Stimulated activated memory B cell treated with anti-CD40 and anti-IgM and Interleukin-4, amounts not matched to agents 10 μg/mL and 1 μg/mL and 100 μg/mL, for 72 hours (primary cell): Measurements from ENCODE around the gene KIZ.

Experiments
- ATAC-seq: fragments of 150-1000 bp; cut with Tn5 transposase; 2 replicates; pipeline ENCODE4 v1.10.0; 2021
- H3K27ac Mint-ChIP-seq: one replicate; pipeline ENCODE4 v1.8.0; 2022; ENCODE audit warnings: mild to moderate bottlenecking, mixed read lengths
- H3K27me3 Mint-ChIP-seq: one replicate; pipeline ENCODE4 v1.8.0; 2022; ENCODE audit warnings: mixed read lengths
- H3K36me3 Mint-ChIP-seq: one replicate; pipeline ENCODE4 v1.8.0; 2022; ENCODE audit warnings: mixed read lengths
- H3K4me1 Mint-ChIP-seq: one replicate; pipeline ENCODE4 v1.8.0; 2022; ENCODE audit warnings: mixed read lengths
- H3K4me3 Mint-ChIP-seq: one replicate; pipeline ENCODE4 v1.8.0; 2022; ENCODE audit warnings: mild to moderate bottlenecking, moderate library complexity, mixed read lengths
- H3K9me3 Mint-ChIP-seq: one replicate; pipeline ENCODE4 v1.8.0; 2022; ENCODE audit warnings: mixed read lengths

KIZ gene

DNA sequence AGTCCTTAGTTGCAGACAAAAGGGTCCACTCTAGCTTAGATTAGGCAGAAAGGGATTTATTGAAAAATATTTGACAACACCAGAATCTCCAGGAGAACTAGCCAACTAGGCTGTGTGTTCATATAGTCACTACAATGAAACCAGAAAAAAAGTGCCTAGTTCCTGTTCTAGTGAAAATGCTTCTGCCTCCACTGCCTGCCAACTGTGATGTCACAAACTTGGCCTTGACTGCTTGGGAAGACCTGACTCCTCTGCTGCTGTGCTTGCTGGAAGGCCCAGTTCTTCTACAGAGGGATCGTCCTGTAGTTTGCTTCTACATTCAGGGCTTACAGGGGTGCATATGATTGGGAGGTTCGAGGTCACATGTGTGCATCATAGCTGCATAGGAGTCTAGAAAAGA lies 136.9 kb downstream of the KIZ start:
- H3K27me3 Mint-ChIP-seq: peaks cover 25% of the 10 kb centered on the region
- ATAC-seq: no peak
- no peaks in the 10 kb centered on the region for H3K36me3 Mint-ChIP-seq
- H3K27ac Mint-ChIP-seq: no peak overlapping the region
- no peak overlapping the region for H3K4me3 Mint-ChIP-seq
- H3K4me1 Mint-ChIP-seq: no peaks in the 10 kb centered on the region
- H3K9me3 Mint-ChIP-seq: peaks cover 10% of the 10 kb centered on the region

GRCh38 chr20:21265261-21266190 lies 139.6 kb downstream of the KIZ start:
- Mint-ChIP-seq H3K4me3 (no peak overlapping the region), H3K27me3 (peaks cover 25% of the 10 kb centered on the region), H3K9me3 (peaks cover 7% of the 10 kb centered on the region), H3K36me3 (no peaks in the 10 kb centered on the region), H3K4me1 (no peaks in the 10 kb centered on the region), H3K27ac (no peak overlapping the region)
- no peak for ATAC-seq

DNA sequence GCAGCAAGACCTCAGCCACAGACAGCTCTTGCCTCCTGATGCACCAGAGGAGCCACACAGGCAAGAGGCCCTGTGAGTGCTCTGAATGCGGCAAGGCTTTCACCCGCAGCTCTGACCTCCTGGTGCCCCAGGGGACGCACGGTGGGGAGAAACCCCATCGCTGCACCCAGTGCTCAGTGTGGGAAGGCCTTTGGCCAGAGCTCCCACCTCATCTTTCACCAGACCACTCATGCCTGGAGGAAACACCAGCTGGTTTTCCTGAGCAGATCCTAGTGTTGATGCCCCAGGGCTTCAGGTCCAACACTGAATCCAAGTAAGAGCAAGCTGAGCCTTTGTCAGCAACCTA lies 140.3 kb downstream of the KIZ start:
- Mint-ChIP-seq H3K27me3 (peaks cover 25% of the 10 kb centered on the region), H3K4me3 (no peak overlapping the region), H3K27ac (no peak overlapping the region), H3K36me3 (no peaks in the 10 kb centered on the region), H3K4me1 (no peaks in the 10 kb centered on the region), H3K9me3 (peaks cover 4% of the 10 kb centered on the region)
- ATAC-seq: no peak

DNA sequence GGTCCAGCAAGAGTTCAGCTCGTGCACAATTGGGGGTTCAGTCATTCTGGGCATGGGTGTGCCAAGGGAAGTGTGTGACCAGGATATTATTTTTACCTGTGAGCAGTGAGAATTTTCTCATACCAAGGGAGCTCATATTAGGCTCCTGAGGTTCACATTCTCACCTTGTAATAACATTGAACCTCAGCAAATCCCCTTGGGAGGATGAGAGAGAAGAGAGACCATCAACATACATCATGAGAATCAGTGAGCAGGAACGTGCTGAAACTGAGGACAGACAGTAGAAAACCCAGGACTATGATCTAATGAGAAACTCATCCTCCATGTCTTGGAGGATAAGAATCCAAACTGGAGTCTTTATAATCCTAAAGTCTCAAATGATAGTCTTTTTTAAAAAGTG lies 143.9 kb downstream of the KIZ start:
- Mint-ChIP-seq H3K36me3 (peaks cover 5% of the 10 kb centered on the region), H3K4me1 (no peaks in the 10 kb centered on the region), H3K27ac (no peak overlapping the region), H3K27me3 (peaks cover 16% of the 10 kb centered on the region), H3K4me3 (no peak overlapping the region), H3K9me3 (peaks cover 4% of the 10 kb centered on the region)
- no peak for ATAC-seq

DNA sequence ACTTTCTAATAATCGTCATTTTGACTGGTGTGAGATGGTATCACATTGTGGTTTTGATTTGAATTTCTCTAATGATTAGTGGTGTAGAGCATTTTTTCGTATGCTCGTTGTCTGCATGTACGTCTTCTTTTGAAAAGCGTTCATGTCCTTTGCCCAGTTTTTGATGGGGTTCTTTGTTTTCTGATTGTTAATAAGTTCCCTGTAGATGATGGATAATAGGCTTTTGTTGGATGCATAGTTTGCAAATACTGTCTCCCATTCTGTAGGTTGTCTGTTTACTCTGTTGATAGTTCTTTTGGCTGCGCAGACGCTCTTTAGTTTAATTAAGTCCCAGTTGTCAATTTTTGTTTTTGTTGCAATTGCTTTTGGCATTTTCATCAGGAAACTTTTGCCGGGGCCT lies 144.9 kb downstream of the KIZ start:
- Mint-ChIP-seq H3K27me3 (peaks cover 17% of the 10 kb centered on the region), H3K9me3 (peaks cover 4% of the 10 kb centered on the region), H3K4me1 (no peaks in the 10 kb centered on the region), H3K36me3 (peaks cover 5% of the 10 kb centered on the region), H3K4me3 (no peak overlapping the region), H3K27ac (no peak overlapping the region)
- ATAC-seq: no peak

GRCh38 chr20:21272279-21272678 lies 146.4 kb downstream of the KIZ start:
- Mint-ChIP-seq H3K4me3 (no peak overlapping the region), H3K27me3 (peaks cover 11% of the 10 kb centered on the region), H3K9me3 (peaks cover 4% of the 10 kb centered on the region), H3K36me3 (peaks cover 5% of the 10 kb centered on the region), H3K27ac (no peak overlapping the region), H3K4me1 (no peaks in the 10 kb centered on the region)
- ATAC-seq: no peak

GRCh38 chr20:21272679-21273078 lies 146.8 kb downstream of the KIZ start:
- Mint-ChIP-seq H3K27me3 (peaks cover 11% of the 10 kb centered on the region), H3K9me3 (peaks cover 1% of the 10 kb centered on the region), H3K36me3 (peaks cover 5% of the 10 kb centered on the region), H3K4me3 (no peak overlapping the region), H3K27ac (no peak overlapping the region), H3K4me1 (no peaks in the 10 kb centered on the region)
- ATAC-seq: no peak

DNA sequence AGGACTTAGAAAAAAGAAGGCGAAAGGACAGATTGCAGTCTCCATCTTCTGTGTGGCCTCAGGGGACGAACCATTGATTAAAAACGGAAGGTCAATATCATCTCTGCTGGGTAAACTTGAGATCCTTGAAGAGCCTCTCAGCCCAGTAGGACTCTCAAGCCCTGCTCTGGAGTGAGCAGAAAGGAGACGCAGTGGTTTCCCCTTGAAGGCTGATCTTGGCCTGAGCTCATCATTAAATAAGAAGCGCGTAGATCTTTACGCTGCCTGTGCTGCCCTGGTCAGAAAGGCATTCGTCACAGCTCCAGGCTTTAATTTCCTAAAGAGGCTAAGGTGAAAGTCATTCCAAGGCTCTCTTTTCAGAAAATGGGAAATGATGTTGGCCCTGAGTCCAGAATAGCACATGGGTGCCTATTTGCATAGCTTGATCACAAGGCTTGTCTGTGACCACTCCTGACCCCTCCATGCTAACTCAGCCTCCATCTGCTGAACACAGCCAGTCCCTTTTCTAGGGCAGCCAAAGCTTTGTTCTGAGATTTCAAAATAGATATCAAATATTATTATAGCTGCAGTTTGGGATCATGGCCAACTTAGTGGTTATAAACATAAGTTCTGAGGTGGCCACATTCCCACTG lies 148.0 kb downstream of the KIZ start:
- no peak for ATAC-seq
- Mint-ChIP-seq H3K27me3 (peaks cover 11% of the 10 kb centered on the region), H3K4me3 (no peak overlapping the region), H3K36me3 (peaks cover 5% of the 10 kb centered on the region), H3K4me1 (peaks cover 9% of the 10 kb centered on the region), H3K27ac (no peak overlapping the region), H3K9me3 (no peaks in the 10 kb centered on the region)

DNA sequence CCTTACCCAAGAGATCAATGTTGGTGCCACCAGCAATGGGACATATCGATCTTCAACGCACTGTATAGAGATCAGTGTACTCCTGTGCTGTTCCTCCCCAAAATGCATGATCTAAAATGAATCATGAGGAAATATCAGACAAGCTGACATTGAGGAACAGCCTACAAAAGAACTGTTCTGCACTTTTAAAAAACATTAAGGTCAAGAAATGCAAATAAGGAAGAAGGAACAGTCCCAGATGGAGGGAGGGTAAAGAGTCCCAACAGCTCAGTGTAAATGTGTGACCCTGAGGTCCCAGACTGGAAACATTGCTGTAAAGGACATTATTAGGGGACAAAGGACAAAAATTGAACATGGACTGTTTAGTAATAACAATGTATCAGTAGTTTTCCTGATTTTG lies 152.9 kb downstream of the KIZ start:
- H3K27ac Mint-ChIP-seq: no peak overlapping the region
- H3K4me1 Mint-ChIP-seq: peaks cover 15% of the 10 kb centered on the region
- H3K36me3 Mint-ChIP-seq: no peaks in the 10 kb centered on the region
- no peaks in the 10 kb centered on the region for H3K9me3 Mint-ChIP-seq
- H3K27me3 Mint-ChIP-seq: peaks cover 11% of the 10 kb centered on the region
- ATAC-seq: peak; percentile 51
- H3K4me3 Mint-ChIP-seq: no peak overlapping the region

- Mint-ChIP-seq H3K27me3 (peaks cover 13% of the 10 kb centered on the region), H3K27ac (no peak overlapping the region), H3K36me3 (no peaks in the 10 kb centered on the region), H3K4me1 (peaks cover 15% of the 10 kb centered on the region), H3K4me3 (no peak overlapping the region), H3K9me3 (no peaks in the 10 kb centered on the region)
- ATAC-seq: no peak
Observed at GRCh38 chr20:21279706-21280521, 154.0 kb downstream of the KIZ start.

GRCh38 chr20:21280522-21281016 lies 154.7 kb downstream of the KIZ start:
- ATAC-seq: peak; percentile 50
- H3K27ac Mint-ChIP-seq: no peak overlapping the region
- H3K27me3 Mint-ChIP-seq: peaks cover 12% of the 10 kb centered on the region
- H3K4me1 Mint-ChIP-seq: peaks cover 15% of the 10 kb centered on the region
- H3K4me3 Mint-ChIP-seq: no peak overlapping the region
- peaks cover 1% of the 10 kb centered on the region for H3K9me3 Mint-ChIP-seq
- peaks cover 2% of the 10 kb centered on the region for H3K36me3 Mint-ChIP-seq

GRCh38 chr20:21286775-21287174 lies 160.9 kb downstream of the KIZ start:
- H3K27me3 Mint-ChIP-seq: peaks cover 43% of the 10 kb centered on the region
- ATAC-seq: no peak
- no peaks in the 10 kb centered on the region for H3K4me1 Mint-ChIP-seq
- no peak overlapping the region for H3K4me3 Mint-ChIP-seq
- H3K27ac Mint-ChIP-seq: no peak overlapping the region
- H3K36me3 Mint-ChIP-seq: peaks cover 11% of the 10 kb centered on the region
- H3K9me3 Mint-ChIP-seq: peaks cover 9% of the 10 kb centered on the region

- no peak for ATAC-seq
- peaks cover 11% of the 10 kb centered on the region for H3K36me3 Mint-ChIP-seq
- H3K27ac Mint-ChIP-seq: no peak overlapping the region
- H3K27me3 Mint-ChIP-seq: peaks cover 50% of the 10 kb centered on the region
- H3K4me1 Mint-ChIP-seq: no peaks in the 10 kb centered on the region
- H3K4me3 Mint-ChIP-seq: no peak overlapping the region
- H3K9me3 Mint-ChIP-seq: peaks cover 9% of the 10 kb centered on the region
Observed at GRCh38 chr20:21288587-21289370, 162.9 kb downstream of the KIZ start.

- H3K27me3 Mint-ChIP-seq: peaks cover 44% of the 10 kb centered on the region
- no peak overlapping the region for H3K27ac Mint-ChIP-seq
- ATAC-seq: no peak
Observed at GRCh38 chr20:21289651-21290050, 163.8 kb downstream of the KIZ start.

More at GRCh38 chr20:21289651-21290050, 163.8 kb downstream of the KIZ start:
- Mint-ChIP-seq H3K36me3 (peaks cover 11% of the 10 kb centered on the region), H3K4me3 (no peak overlapping the region), H3K4me1 (no peaks in the 10 kb centered on the region), H3K9me3 (peaks cover 9% of the 10 kb centered on the region)
